Esophagus squamous epithelium (tissue), 5 donors: ENCODE results near the gene AP4E1. TPM values are rescaled to one million over a fixed set of nuclear protein-coding genes. Genes with fewer than 3 reads are reported as not detected.
"Not testable (repeated sequence)": the region's sequence is repeated elsewhere in the genome, so short reads cannot be mapped to it uniquely, and the experiment has no call there.

Experiments
- DNase-seq: peaks from one replicate; lab custom pipeline; 2025; lab: John Stamatoyannopoulos, UW
- H3K27ac ChIP-seq, 4 donors: fragments of 200-600 bp; sonication (generic); one replicate each; pipeline ENCODE4 v1.5.1; 2016 to 2019; ENCODE audit warnings: mild to moderate bottlenecking in 1 of 4
- H3K27me3 ChIP-seq, 4 donors: fragments of 200-600 bp; sonication (generic); 1 replicate in 3 of 4; 2 replicates in 1 of 4; pipeline versions ENCODE4 v1.5.1 to v1.6.0; 2017 to 2021; ENCODE audit warnings: antibody characterized with exemption in 1 of 4
- H3K36me3 ChIP-seq, 3 donors: fragments of 200-600 bp; sonication (generic); one replicate each; pipeline ENCODE4 v1.5.1; 2016 to 2019
- H3K4me1 ChIP-seq, 3 donors: fragments of 200-600 bp; sonication (generic); one replicate each; pipeline ENCODE4 v1.5.1; 2017 to 2019
- H3K4me3 ChIP-seq, 4 donors: fragments of 200-600 bp; sonication (generic); 1 replicate in 3 of 4; 2 replicates in 1 of 4; pipeline ENCODE4 v1.5.1; 2016 to 2019; ENCODE audit warnings: mild to moderate bottlenecking in 2 of 4, moderate library complexity in 1 of 4
- H3K9me3 ChIP-seq, 3 donors: fragments of 200-600 bp; sonication (generic); one replicate each; pipeline ENCODE4 v1.5.1; 2016 to 2019
- CTCF ChIP-seq, 6 experiments: fragments of 450-650 bp in 4 of 6; fragments of 200-600 bp in 2 of 6; sonication (generic) in 2 of 6; IDR thresholded peaks; one replicate each; pipeline ENCODE4 v1.5.1; 2016 to 2019; ENCODE audit warnings: antibody characterized with exemption in 6 of 6, mild to moderate bottlenecking in 4 of 6, moderate library complexity in 4 of 6
- POLR2A ChIP-seq, 4 donors: fragments of 450-650 bp; IDR thresholded peaks; one replicate each; pipeline ENCODE4 v1.6.1; 2017; ENCODE audit warnings: antibody characterized with exemption in 4 of 4, mild to moderate bottlenecking in 4 of 4, moderate library complexity in 3 of 4
- WGBS, 2 donors: methylation state at CpG; one replicate each; pipeline ENCODE4 v1.1.5; 2018; 5-methylcytosine and 5-hydroxymethylcytosine counted together
- intact Hi-C: fragments of 100-400 bp; cut with DNase I; formaldehyde crosslinking; loops from one replicate; pipeline ENCODE4 v1.15.0; 2022
- total RNA-seq, 4 donors: library from RNA; depleted of rRNA; stranded (reverse); fragments of >200 nt; gene quantifications; one replicate each; pipeline ENCODE4 v1.1.0, GENCODE V29; 2016
- donor health status: DM: yes; HTN: yes; CAD: no.

Gene AP4E1
- total RNA-seq, 4 donors from 2014 or later, result 5.7 to 11.1 (median 10.1) TPM

DNA sequence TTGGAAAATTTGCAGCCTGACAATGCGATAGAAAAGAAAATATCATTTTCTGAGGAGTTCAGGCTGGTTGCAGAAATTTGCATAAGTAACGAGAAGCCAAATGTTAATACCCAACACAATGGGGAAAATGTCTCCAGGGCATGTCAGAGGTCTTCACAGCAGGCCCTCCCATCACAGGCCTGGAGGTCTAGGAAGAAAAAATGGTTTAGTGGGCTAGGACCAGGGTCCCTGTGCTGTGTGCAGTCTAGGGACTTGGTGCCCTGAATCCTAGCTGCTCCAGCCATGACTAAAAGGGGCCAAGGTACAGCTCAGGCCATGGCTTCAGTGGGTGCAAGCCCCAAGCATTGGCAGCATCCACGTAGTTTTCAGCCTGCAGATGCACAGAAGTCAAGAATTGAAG is 14.5 kb upstream of the AP4E1 start:
- no peak overlapping the region for H3K4me3 ChIP-seq
- intact Hi-C loops, result no loop called here
- no peaks in the 10 kb centered on the region for H3K36me3 ChIP-seq
- H3K9me3 ChIP-seq, result peaks cover 0 to 13% (median 5%) of the 10 kb centered on the region in 3 donors
- 83 to 88% methylated on average over 2 to 3 of the region's 3 CpGs for WGBS, 2 donors
- no peak overlapping the region for H3K27ac ChIP-seq
- no peaks in the 10 kb centered on the region for H3K27me3 ChIP-seq
- DNase-seq, result no peak
- no peaks in the 10 kb centered on the region for H3K4me1 ChIP-seq
- TF ChIP-seq POLR2A (IDR thresholded peaks at IDR 0.05) (no peak), CTCF (IDR thresholded peaks at IDR 0.05) (no peak)

GRCh38 chr15:50901390-50901789 is 7.1 kb upstream of the AP4E1 start:
- intact Hi-C loops, H3K27ac ChIP-seq, H3K9me3 ChIP-seq, H3K27me3 ChIP-seq, DNase-seq, H3K4me3 ChIP-seq, H3K4me1 ChIP-seq, H3K36me3 ChIP-seq: not testable (repeated sequence)
- 85 to 95% methylated on average over 5 to 7 of the region's 8 CpGs for WGBS, 2 donors

DNA sequence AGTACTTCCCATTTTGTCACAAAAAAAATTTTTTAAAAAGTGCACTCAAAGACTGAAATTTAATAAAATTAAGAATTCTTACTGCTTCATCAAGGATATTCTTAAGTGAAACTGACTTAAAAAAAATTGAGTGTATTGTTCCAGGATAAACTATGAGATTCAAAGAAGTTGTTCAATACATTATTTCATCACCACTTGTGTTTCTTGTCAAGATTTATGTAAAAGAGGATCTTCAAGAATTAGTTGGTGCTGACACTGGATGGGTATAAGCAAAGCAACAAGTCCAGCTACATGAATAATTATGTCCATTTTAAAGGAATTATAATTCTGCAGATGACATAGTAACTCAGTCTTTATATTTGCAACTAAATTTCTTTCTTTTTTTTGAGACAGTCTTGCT is 4.3 kb upstream of the AP4E1 start:
- H3K9me3 ChIP-seq, result no peaks in the 10 kb centered on the region
- no peaks in the 10 kb centered on the region for H3K36me3 ChIP-seq
- H3K4me3 ChIP-seq, result no peak overlapping the region
- no peak for DNase-seq
- peaks cover 0 to 16% (median 6%) of the 10 kb centered on the region in 3 donors for H3K4me1 ChIP-seq
- TF ChIP-seq POLR2A (IDR thresholded peaks at IDR 0.05) (no peak), CTCF (IDR thresholded peaks at IDR 0.05) (no peak)
- intact Hi-C loops, result no loop called here
- H3K27me3 ChIP-seq, result no peaks in the 10 kb centered on the region
- H3K27ac ChIP-seq, result no peak overlapping the region

GRCh38 chr15:50905055-50905454 is 3.4 kb upstream of the AP4E1 start:
- peaks cover 8 to 25% (median 15%) of the 10 kb centered on the region in 3 donors for H3K4me1 ChIP-seq
- WGBS, 2 donors, result 92 to 95% methylated on average over 4 of the region's 4 CpGs
- no peaks in the 10 kb centered on the region for H3K27me3 ChIP-seq
- TF ChIP-seq CTCF (IDR thresholded peaks at IDR 0.05) (no peak), POLR2A (IDR thresholded peaks at IDR 0.05) (no peak)
- H3K9me3 ChIP-seq, result no peaks in the 10 kb centered on the region
- no peak overlapping the region for H3K27ac ChIP-seq
- no peak overlapping the region for H3K4me3 ChIP-seq
- no peak for DNase-seq
- no peaks in the 10 kb centered on the region for H3K36me3 ChIP-seq
- intact Hi-C loops, result no loop called here

DNA sequence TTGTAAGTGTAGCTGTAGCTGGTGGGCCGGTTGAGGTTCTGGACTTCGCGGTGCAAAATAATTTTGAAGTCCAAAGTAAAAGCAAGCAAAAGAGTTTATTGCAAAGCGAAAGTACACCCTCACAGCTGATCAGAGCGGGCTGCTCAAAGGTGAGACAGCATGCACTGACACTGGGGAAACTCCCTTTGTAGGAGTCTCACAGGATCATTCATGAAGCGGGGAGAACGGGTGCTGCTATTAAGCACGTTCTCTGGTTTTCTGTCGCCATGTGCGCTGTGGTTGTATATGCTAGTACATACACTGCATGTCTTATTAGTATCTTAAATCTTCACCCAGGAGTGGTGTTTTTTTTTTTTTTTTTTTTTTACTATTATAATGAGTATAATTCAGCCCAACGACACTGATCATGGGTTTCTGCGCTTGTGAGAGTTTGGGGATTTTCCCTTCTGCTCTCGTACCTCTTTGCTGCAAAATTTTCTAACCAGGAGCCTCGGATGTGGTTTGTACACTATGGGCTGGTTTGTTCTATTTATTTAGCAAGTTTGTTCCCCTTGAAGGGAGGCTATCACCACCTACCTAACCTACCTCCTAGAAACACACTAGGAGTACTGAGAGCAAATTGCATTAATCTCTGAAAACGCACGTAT is 1.4 kb upstream of the AP4E1 start:
- Histone ChIP-seq H3K4me3 (peak overlapping the region; percentile 58 to 88 (median 74)), H3K4me1 (peaks cover 15 to 37% (median 24%) of the 10 kb centered on the region in 3 donors), H3K27me3 (no peaks in the 10 kb centered on the region), H3K27ac (peak overlapping the region; percentile 80 to 95 (median 92)), H3K9me3 (no peaks in the 10 kb centered on the region), H3K36me3 (peaks cover 0 to 9% (median 3%) of the 10 kb centered on the region in 3 donors)
- DNase-seq, result peak; percentile 9
- 43 to 47% methylated on average over 16 of the region's 16 CpGs for WGBS, 2 donors
- intact Hi-C loops, result no loop called here
- TF ChIP-seq CTCF (IDR thresholded peaks at IDR 0.05) (no peak), POLR2A (IDR thresholded peaks at IDR 0.05) (no peak)
